Activated CD4-positive, alpha-beta T cell treated with anti-CD3 and anti-CD28 coated beads, Interleukin-2, amount 50 U/mL, for 16 hours (primary cell): ENCODE results near the gene TMEM201.

Experiments used
- DNase-seq: peaks from one replicate; pipeline ENCODE4 v3.0.0-alpha.2; 2020

The TMEM201 gene

DNA sequence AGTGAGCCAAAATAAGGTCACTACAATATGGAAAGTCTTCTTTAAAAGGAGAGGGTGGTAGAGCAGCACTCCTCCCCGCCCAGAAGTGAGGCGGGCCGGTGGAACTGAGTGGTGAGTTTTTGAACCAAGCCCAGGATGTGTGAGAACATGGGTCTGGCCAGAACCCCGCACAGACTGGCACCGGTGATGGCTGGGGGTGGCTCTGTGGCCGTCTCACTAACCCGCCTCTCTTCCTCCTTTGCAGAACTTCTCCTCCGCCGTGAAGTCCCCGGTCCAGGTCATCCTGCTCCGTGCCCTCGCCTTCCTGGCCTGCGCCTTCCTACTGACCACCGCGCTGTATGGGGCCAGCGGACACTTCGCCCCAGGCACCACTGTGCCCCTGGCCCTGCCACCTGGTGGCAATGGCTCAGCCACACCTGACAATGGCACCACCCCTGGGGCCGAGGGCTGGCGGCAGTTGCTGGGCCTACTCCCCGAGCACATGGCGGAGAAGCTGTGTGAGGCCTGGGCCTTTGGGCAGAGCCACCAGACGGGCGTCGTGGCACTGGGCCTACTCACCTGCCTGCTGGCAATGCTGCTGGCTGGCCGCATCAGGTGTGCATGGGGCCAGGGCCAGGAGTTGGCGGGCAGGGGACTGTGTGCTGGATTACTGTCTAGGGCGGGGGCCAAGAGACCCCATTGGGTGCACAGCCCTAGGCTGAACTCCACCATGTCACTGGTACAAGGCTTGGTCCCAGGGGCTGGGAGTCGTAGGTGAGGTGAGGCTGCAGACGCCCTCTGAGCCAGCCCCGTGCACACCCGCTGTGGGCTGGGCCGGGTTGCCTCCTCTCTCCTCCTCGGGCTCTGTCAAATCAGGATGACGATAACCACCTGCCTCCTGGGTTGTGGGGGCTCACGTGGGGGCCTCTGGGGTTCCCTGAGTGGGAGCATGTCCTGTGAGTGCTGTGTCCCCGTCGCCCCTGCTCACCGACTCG, 12.4 kb downstream of the TMEM201 start:
- no peak for DNase-seq

DNA sequence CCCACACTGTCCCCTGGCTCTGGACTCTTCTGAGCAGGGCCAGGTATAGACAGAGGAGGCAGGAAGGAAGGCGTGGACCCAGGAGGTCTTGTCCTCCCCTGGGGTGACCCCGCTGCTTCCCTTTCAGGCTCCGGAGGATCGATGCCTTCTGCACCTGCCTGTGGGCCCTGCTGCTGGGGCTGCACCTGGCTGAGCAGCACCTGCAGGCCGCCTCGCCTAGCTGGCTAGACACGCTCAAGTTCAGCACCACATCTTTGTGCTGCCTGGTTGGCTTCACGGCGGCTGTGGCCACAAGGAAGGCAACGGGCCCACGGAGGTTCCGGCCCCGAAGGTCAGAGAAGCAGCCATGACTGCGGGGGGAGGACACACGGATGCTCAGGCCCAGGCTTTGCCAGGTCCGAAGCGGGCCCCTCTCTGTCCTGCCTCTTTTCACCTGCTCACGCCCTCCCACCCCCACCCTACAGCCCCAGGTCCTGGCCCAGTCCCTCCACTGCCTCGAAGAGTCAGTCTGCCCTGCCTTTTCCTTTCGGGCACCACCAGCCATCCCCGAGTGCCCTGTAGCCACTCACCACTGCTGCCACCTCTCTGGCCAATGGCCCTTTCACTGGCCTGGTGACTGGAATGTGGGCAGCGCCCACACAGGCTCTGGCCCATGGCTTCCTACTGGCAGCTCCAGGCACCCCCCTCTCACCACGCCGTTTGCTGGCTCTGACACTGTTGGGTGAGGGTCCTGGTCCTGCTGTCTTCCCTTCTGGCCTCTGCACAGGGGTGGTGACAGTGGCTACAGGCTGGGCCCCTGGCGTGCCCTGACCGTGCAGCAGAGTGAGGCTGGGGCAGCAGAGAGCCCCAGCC, 13.5 kb downstream of the TMEM201 start:
- DNase-seq, result no peak

- DNase-seq, result no peak
Observed at GRCh38 chr1:9602794-9603167, 14.1 kb downstream of the TMEM201 start.

DNA sequence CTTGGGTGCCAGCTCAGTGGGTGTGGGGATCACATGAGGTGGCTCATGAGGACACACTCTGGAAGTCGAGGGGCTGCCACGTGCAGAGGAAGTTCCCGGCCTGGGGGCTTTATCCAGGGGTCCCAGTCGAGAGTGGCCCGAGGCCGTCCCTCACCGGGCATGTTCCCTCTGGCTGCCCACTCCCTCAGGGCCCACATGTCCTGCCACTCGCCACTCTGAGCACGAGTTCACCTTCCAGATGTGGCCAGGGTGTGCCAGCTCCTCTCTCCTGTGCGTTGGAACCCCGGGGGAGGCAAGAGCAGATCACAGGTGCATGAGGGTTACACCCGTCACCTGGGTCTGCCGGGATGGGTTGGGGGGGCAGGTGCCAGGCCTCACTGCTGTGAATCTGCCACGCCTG, 14.6 kb downstream of the TMEM201 start:
- no peak for DNase-seq

DNA sequence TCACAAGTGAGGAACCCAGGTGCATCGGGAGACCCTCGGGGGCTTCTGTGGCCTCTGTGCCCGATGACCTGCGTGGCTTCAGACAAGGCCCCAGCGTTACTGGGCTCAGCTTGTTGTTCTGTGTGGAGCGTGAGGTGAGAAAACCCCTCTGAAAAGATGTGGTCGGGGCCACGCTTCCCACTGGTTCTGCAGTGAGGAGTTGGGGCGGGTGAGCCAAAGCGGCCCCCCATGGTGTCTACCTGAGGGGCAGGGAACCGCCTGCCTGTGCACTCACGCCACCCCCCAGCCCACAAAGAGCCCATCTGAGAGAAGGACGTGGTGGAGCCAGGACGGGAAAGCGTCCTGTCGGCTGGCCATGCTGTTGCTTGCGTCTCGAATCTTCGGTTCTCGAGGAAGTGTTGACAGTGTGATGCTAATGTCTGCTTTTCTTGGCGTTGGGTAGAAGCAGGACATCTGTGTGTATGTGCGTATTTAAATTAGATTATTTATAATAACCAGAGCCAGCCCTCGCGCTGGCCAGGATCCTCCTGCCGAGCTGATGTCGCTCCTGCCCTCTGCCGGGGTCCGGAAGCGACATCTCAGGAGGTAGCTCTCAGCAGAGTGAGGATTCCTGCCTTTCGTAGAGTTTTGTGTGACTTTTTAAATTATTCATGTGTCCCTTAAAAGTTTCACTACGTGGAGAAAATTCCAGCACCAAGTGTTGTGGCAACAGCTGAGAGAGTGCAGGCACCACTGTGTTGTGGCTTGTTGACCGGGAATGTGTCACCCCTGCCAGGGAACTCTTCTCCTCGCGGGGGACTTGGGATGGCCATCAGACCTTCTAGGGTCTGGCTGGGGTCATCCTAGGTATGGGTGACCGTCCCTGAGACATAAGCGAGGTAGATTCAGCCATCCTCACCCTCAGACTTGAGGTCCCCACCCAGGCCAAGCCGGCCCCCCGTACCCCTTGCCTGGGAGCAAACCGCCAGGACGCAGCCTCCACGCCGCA, 15.3 kb downstream of the TMEM201 start:
- DNase-seq, result no peak

GRCh38 chr1:9604836-9605235, 16.1 kb downstream of the TMEM201 start:
- no peak for DNase-seq

GRCh38 chr1:9605946-9606455, 17.3 kb downstream of the TMEM201 start:
- no peak for DNase-seq

DNA sequence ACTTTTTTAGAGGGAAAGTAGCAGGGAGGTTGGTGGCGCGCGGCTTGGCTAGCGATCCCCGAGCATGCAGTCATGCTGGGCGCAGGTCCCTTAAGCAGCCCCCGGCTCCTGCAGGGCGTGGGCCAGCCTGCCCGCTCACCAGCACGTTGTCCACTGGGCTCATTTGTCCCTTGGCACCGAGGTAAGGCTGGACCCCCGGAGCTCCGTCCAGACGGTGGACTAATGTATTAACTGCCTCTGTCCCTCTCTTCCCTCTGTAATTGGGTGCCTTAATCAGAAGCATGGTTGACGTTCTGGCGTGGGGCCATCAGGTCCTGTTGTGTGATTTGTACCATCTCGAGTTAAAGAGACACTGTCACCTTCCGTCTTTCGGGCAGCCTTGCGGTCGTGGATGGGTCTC, 17.7 kb downstream of the TMEM201 start:
- DNase-seq, result no peak

DNA sequence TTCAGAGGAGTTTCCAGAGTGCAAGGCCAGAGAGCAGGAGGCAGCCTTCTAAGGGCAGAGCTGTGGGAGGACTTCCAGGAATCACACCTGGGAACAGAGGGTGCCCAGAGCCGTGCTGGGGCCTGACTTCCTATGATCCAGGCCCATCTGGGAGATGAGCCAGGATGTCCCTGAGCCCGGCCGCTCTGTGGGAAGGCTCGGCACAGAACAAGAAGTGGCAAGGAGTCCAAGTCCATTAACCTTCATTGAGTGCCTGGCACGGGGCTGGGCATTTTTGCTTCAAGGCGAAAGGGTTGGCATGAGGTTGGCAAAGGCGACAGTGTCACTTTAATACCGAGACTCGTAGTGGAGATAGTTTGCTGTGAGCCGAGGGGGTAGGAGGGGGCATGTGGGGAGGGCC, 18.2 kb downstream of the TMEM201 start:
- no peak for DNase-seq

DNA sequence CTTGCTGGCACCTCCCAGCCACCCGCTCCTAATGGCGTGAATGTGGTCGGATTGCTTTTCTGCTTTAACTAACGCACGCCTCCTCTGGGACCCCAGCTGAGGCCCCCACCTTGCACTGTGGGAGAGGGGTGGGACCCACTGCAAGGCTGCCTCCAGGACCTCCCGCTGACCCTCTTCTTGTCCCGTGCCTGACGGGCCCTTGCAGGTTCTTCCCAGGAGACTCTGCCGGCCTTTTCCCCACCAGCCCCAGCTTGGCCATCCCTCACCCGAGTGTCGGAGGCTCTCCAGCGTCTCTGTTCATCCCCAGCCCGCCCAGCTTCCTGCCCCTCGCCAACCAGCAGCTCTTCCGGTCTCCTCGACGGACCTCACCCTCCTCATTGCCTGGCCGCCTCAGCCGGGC, 18.6 kb downstream of the TMEM201 start:
- DNase-seq, result no peak

DNA sequence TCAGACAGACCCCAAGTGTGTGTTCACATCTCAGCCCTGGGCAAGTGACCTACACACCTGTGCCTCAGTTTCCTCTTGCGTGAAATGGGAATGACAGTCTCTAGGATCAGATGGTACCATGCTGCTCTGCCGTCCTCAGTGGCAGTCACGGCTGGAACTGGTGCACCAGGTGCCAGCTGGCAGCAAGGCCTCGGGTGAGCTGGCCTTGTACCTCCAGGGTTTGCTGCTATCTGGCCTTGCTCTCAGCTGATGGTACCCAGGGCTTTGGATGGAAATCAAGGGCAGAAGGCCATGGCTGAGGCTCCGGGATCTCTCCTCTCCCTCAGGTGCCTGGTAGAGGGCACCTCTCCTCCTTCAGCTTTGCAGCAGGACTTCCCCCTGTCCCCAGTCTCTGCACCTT, 21.3 kb downstream of the TMEM201 start:
- no peak for DNase-seq

DNA sequence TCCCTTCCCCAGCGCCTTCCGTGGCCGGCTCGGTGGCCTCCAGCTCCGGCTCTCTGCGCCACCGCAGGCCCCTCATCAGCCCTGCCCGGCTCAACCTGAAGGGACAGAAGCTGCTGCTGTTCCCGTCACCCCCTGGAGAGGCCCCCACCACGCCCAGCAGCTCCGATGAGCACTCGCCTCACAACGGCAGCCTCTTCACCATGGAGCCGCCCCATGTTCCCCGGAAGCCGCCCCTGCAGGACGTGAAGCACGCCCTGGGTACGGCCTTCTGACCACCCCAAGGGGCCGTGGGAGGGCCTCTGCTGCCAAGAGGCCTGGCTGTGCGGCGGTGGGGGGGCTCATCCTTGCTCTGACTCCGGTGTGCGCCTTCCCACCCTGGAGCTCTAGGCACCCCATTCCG, 21.8 kb downstream of the TMEM201 start:
- no peak for DNase-seq

DNA sequence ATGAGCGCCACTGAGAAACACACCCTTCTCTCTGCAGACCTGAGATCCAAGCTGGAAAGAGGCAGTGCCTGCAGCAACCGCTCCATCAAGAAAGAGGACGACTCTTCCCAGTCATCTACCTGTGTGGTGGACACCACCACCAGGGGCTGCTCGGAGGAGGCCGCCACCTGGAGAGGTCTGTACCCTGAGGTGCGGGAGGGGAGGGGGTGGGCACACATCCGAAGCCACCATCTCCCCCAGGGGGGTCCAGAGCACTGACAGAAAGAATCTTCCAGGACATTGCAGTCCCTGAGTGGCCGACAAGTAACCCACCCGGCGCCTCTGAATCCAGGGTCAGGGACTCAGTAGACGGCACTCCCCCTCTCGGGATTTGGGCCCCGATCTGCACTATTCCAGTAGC, 23.0 kb downstream of the TMEM201 start:
- no peak for DNase-seq

DNA sequence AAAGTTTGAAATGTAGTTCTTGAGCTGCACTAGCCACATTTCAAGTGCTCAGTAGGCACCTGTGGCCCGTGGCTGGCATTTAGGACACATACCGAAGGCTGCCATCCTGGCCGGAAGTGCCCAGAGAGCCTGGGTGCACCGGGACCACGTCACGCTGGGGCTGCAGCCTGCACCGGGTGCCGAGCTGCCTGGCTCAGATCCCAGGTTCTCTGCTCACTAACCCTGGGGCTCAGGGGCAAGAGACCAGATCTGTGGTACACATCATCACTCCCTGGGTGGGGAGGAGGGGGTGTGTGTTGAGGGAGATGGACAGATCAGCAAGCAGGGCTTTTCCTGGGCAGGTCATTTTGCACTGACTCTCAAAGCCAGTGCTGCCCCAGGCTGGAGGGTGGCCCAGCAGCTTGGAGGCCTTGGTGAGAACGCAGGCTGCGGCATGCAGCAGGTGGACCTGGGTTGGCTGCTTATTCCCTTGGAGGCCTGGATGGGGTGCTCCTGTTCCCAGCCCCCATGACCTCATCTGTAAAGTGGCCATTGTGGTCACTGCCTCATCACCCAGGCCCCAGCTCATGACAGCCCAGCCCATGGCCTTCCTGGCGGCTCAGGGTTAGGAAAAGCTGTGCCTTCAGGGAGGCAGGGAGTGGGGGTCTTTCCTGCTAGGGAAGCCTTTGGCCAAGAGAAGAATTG, 23.6 kb downstream of the TMEM201 start:
- DNase-seq, result no peak

DNA sequence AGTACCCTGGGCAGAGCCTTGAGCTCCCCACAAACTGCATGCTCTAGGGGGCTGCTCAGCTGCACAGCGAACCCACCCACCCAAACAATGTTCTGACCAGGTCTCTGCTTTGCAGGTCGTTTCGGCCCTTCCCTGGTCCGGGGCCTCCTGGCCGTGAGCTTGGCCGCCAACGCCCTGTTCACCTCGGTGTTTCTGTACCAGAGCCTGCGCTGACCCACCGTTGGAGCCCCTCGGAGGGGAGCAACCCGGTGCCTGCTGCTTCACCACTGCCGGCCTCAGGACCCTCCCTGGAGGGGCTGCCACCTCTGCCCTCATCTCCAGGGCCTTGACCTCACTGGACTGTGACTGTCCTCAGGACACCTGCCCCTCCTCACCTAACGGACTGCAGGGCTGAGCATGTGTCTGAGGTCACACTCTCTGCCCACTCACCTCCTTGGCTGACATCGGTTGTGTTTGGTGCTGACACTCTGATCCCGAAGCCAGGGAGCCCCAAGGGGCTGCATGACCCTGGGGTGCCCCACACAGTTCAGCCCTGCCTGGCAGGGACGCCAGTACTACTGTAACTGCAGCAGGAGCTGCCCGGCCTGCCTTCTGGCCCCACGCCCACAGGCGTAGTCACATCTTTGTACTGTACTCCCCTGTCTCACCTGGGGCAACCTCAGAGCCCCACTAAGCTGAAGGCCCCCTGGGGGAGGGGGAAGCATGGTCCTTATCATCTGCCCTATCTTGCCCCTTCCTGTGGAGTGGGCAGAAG, 24.3 kb downstream of the TMEM201 start:
- no peak for DNase-seq

GRCh38 chr1:9613625-9614299, 25.1 kb downstream of the TMEM201 start:
- no peak for DNase-seq

DNA sequence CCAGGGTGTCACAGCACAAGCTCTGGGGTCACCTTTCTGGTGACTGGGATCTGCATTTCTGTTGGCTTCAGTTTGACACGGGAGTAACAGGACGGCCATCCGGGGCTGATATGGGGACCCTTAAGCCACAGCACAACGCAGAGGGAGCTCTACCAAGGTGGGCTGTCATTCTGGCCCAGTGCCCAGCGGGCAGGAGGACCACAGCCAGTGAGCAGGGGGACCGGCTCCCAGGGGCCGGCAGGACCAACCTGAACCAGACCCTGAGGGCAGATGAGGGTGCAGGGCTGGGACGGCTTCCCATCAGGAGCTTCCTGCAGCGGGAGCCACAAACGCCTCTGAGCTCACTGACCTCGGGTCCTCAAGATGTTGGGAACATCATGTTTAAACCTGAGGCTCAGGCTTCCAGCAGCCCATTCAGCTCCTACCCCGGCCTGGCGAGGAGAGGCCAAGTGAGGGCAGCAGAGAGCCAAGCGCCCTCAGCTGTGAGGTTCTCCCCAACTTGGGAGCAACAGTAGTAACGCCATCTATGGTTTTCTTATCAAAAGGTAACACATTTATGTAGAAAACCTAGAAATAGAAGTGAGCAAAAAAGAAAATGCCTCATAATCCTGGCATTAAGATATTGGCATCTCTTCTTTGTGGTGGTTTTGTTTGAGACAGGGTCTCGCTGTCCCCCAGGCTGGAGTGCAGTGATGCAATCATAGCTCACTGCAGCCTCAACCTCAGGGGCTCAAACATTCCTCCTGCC, 26.8 kb downstream of the TMEM201 start:
- DNase-seq, result peak; percentile 57

- no peak for DNase-seq
Observed at GRCh38 chr1:9618909-9619679, 30.4 kb downstream of the TMEM201 start.

GRCh38 chr1:9621032-9621431, 32.3 kb downstream of the TMEM201 start:
- no peak for DNase-seq
